ENCODE results near the gene DDX47. TPM values are rescaled to one million over a fixed set of nuclear protein-coding genes. Genes with fewer than 3 reads are reported as not detected.

DDX47 gene
- total and polyA plus RNA-seq, 2 experiments from 2014 or later: 54.0 to 90.8 TPM

DNA sequence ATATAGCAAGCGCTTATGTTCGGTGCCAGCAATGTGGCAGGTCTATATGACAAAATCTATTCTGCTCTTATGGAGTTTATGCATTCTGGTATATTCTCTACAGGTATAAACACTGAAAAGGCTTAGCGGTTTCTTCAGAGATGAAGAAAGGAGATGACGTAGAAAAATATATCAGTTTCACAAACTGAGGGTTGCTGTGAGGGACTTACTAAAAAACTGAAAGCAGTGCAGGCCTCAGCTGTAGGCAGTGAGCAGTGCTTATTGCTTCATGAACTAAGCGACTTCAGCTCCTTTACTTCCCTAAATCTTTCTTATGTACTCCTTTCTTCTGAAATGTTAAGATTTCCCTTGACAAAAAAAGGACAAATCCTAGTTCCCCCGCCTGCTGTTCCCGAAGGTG, 4.5 kb downstream of the DDX47 start:
- no peak overlapping the region for H3K27ac ChIP-seq (ENCODE audit: low read depth)
- Mint-ChIP-seq H3K9me3 (no peaks in the 10 kb centered on the region), H3K36me3 (ENCODE audit: low read depth) (peaks cover 40% of the 10 kb centered on the region), H3K4me3 (no peak overlapping the region), H3K27ac (no peak overlapping the region), H3K27me3 (ENCODE audit: insufficient read depth, low read depth, poor library complexity) (no peaks in the 10 kb centered on the region), H3K4me1 (peaks cover 6% of the 10 kb centered on the region; the same call in 2 of the 3 replicates)
- H3F3A ChIP-seq (replicated peaks; ENCODE audit: low read depth): no peaks in the 10 kb centered on the region
- no peaks in the 10 kb centered on the region for H3K27me3 ChIP-seq (ENCODE audit: insufficient read depth)
- H3K79me2 ChIP-seq (replicated peaks; ENCODE audit: insufficient read depth): peaks cover 84% of the 10 kb centered on the region
- H4K20me1 ChIP-seq (replicated peaks; ENCODE audit: insufficient read depth): peaks cover 22% of the 10 kb centered on the region
- no peak overlapping the region for H3K4me2 ChIP-seq
- TF ChIP-seq, protein P1, sequence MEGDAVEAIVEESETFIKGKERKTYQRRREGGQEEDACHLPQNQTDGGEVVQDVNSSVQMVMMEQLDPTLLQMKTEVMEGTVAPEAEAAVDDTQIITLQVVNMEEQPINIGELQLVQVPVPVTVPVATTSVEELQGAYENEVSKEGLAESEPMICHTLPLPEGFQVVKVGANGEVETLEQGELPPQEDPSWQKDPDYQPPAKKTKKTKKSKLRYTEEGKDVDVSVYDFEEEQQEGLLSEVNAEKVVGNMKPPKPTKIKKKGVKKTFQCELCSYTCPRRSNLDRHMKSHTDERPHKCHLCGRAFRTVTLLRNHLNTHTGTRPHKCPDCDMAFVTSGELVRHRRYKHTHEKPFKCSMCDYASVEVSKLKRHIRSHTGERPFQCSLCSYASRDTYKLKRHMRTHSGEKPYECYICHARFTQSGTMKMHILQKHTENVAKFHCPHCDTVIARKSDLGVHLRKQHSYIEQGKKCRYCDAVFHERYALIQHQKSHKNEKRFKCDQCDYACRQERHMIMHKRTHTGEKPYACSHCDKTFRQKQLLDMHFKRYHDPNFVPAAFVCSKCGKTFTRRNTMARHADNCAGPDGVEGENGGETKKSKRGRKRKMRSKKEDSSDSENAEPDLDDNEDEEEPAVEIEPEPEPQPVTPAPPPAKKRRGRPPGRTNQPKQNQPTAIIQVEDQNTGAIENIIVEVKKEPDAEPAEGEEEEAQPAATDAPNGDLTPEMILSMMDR (conservative IDR thresholded peaks at IDR 0.05; ENCODE audit: low read depth in 2 of 2): no peak
- H3K4me1 ChIP-seq (ENCODE audit: insufficient read depth): peaks cover 4% of the 10 kb centered on the region
- H3K4me3 ChIP-seq: no peak overlapping the region
- H3K9me2 ChIP-seq (ENCODE audit: insufficient read depth): no peaks in the 10 kb centered on the region
- no peak overlapping the region for H2AFZ ChIP-seq
- no peak for ATAC-seq
- no peak for DNase-seq (ENCODE audit: low spot score)
- peaks cover 24% of the 10 kb centered on the region for H3K36me3 ChIP-seq (ENCODE audit: insufficient read depth)

GRCh38 chr12:12818701-12819100, 5.6 kb downstream of the DDX47 start:
- Mint-ChIP-seq H3K9me3 (no peaks in the 10 kb centered on the region), H3K36me3 (ENCODE audit: low read depth) (peaks cover 51% of the 10 kb centered on the region), H3K27me3 (ENCODE audit: insufficient read depth, low read depth, poor library complexity) (no peaks in the 10 kb centered on the region), H3K4me1 (peaks cover 3% of the 10 kb centered on the region; the same call in 2 of the 3 replicates), H3K4me3 (no peak overlapping the region), H3K27ac (no peak overlapping the region)
- Histone ChIP-seq H3F3A (replicated peaks; ENCODE audit: low read depth) (no peaks in the 10 kb centered on the region), H3K79me2 (replicated peaks; ENCODE audit: insufficient read depth) (peaks cover 79% of the 10 kb centered on the region), H3K4me1 (ENCODE audit: insufficient read depth) (peaks cover 4% of the 10 kb centered on the region), H3K36me3 (ENCODE audit: insufficient read depth) (peaks cover 35% of the 10 kb centered on the region), H3K27ac (ENCODE audit: low read depth) (no peak overlapping the region), H3K4me2 (no peak overlapping the region), H3K9me2 (ENCODE audit: insufficient read depth) (no peaks in the 10 kb centered on the region), H4K20me1 (replicated peaks; ENCODE audit: insufficient read depth) (peaks cover 22% of the 10 kb centered on the region), H2AFZ (no peak overlapping the region), H3K4me3 (no peak overlapping the region), H3K27me3 (ENCODE audit: insufficient read depth) (no peaks in the 10 kb centered on the region)
- no peak for ATAC-seq
- no peak for DNase-seq (ENCODE audit: low spot score)
- TF ChIP-seq, protein P2, sequence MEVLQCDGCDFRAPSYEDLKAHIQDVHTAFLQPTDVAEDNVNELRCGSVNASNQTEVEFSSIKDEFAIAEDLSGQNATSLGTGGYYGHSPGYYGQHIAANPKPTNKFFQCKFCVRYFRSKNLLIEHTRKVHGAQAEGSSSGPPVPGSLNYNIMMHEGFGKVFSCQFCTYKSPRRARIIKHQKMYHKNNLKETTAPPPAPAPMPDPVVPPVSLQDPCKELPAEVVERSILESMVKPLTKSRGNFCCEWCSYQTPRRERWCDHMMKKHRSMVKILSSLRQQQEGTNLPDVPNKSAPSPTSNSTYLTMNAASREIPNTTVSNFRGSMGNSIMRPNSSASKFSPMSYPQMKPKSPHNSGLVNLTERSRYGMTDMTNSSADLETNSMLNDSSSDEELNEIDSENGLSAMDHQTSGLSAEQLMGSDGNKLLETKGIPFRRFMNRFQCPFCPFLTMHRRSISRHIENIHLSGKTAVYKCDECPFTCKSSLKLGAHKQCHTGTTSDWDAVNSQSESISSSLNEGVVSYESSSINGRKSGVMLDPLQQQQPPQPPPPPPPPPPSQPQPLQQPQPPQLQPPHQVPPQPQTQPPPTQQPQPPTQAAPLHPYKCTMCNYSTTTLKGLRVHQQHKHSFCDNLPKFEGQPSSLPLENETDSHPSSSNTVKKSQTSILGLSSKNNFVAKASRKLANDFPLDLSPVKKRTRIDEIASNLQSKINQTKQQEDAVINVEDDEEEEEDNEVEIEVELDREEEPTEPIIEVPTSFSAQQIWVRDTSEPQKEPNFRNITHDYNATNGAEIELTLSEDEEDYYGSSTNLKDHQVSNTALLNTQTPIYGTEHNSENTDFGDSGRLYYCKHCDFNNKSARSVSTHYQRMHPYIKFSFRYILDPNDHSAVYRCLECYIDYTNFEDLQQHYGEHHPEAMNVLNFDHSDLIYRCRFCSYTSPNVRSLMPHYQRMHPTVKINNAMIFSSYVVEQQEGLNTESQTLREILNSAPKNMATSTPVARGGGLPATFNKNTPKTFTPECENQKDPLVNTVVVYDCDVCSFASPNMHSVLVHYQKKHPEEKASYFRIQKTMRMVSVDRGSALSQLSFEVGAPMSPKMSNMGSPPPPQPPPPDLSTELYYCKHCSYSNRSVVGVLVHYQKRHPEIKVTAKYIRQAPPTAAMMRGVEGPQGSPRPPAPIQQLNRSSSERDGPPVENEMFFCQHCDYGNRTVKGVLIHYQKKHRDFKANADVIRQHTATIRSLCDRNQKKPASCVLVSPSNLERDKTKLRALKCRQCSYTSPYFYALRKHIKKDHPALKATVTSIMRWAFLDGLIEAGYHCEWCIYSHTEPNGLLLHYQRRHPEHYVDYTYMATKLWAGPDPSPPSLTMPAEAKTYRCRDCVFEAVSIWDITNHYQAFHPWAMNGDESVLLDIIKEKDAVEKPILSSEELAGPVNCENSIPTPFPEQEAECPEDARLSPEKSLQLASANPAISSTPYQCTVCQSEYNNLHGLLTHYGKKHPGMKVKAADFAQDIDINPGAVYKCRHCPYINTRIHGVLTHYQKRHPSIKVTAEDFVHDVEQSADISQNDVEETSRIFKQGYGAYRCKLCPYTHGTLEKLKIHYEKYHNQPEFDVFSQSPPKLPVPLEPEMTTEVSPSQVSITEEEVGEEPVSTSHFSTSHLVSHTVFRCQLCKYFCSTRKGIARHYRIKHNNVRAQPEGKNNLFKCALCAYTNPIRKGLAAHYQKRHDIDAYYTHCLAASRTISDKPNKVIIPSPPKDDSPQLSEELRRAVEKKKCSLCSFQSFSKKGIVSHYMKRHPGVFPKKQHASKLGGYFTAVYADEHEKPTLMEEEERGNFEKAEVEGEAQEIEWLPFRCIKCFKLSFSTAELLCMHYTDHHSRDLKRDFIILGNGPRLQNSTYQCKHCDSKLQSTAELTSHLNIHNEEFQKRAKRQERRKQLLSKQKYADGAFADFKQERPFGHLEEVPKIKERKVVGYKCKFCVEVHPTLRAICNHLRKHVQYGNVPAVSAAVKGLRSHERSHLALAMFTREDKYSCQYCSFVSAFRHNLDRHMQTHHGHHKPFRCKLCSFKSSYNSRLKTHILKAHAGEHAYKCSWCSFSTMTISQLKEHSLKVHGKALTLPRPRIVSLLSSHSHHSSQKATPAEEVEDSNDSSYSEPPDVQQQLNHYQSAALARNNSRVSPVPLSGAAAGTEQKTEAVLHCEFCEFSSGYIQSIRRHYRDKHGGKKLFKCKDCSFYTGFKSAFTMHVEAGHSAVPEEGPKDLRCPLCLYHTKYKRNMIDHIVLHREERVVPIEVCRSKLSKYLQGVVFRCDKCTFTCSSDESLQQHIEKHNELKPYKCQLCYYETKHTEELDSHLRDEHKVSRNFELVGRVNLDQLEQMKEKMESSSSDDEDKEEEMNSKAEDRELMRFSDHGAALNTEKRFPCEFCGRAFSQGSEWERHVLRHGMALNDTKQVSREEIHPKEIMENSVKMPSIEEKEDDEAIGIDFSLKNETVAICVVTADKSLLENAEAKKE (CRISPR knock-in tag; IDR thresholded peaks at IDR 0.05): no peak
- TF ChIP-seq, protein P3, sequence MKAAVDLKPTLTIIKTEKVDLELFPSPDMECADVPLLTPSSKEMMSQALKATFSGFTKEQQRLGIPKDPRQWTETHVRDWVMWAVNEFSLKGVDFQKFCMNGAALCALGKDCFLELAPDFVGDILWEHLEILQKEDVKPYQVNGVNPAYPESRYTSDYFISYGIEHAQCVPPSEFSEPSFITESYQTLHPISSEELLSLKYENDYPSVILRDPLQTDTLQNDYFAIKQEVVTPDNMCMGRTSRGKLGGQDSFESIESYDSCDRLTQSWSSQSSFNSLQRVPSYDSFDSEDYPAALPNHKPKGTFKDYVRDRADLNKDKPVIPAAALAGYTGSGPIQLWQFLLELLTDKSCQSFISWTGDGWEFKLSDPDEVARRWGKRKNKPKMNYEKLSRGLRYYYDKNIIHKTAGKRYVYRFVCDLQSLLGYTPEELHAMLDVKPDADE (IDR thresholded peaks at IDR 0.05): no peak
- no peak for TF ChIP-seq NANOG (IDR thresholded peaks at IDR 0.05; ENCODE audit: borderline replicate concordance)
- TF ChIP-seq, protein P1 (conservative IDR thresholded peaks at IDR 0.05; ENCODE audit: low read depth in 2 of 2): no peak
- no peak for TF ChIP-seq ZNF114 (CRISPR knock-in tag; IDR thresholded peaks at IDR 0.05)
- no peak for TF ChIP-seq POLR2AphosphoS5 (IDR thresholded peaks at IDR 0.05; ENCODE audit: low read depth)

Data from GM23338 (cell line).